ENCODE data around the gene ITGBL1.

ITGBL1 gene

GRCh38 chr13:101452519-101453485 is at the start of gene ITGBL1:
ITGBL1 (plus strand) TSS chr13:101452675; CDS start chr13:101452834, 159 bp downstream.
- DNase-seq = no peak

GRCh38 chr13:101406791-101407190 is 45.7 kb upstream of the ITGBL1 start:
- DNase-seq = no peak

GRCh38 chr13:101408154-101408553 is 44.3 kb upstream of the ITGBL1 start:
- DNase-seq = no peak

GRCh38 chr13:101408992-101409656 is 43.4 kb upstream of the ITGBL1 start:
- DNase-seq = no peak

GRCh38 chr13:101412076-101412475 is 40.4 kb upstream of the ITGBL1 start:
- no peak for DNase-seq

- DNase-seq = no peak
These were observed 36.9 kb upstream of the ITGBL1 start for GRCh38 chr13:101415358-101416174.

- DNase-seq = no peak
These were observed 36.1 kb upstream of the ITGBL1 start, which contains the start of gene NALCN for GRCh38 chr13:101416181-101417042. NALCN (minus strand) TSS chr13:101416508; CDS start chr13:101399126, 17,382 bp downstream.

- no peak for DNase-seq
These were observed 35.5 kb upstream of the ITGBL1 start for GRCh38 chr13:101417043-101417406.

- DNase-seq = no peak
These were observed 35.0 kb upstream of the ITGBL1 start for GRCh38 chr13:101417501-101417900.

- DNase-seq = no peak
These were observed 28.6 kb upstream of the ITGBL1 start for GRCh38 chr13:101423872-101424271.

- DNase-seq = no peak
These were observed 27.9 kb upstream of the ITGBL1 start for GRCh38 chr13:101424381-101425155.

- DNase-seq = no peak
These were observed 27.4 kb upstream of the ITGBL1 start for GRCh38 chr13:101425156-101425471.

GRCh38 chr13:101425623-101426022 is 26.9 kb upstream of the ITGBL1 start:
- DNase-seq = no peak

- no peak for DNase-seq
These were observed 22.7 kb upstream of the ITGBL1 start for GRCh38 chr13:101429733-101430132.

- no peak for DNase-seq
These were observed 18.6 kb upstream of the ITGBL1 start for GRCh38 chr13:101433895-101434294.

- DNase-seq = no peak
These were observed 18.0 kb upstream of the ITGBL1 start for GRCh38 chr13:101434486-101434885.

- DNase-seq = no peak
These were observed 4.6 kb upstream of the ITGBL1 start for GRCh38 chr13:101447852-101448251.

- no peak for DNase-seq
These were observed 2.4 kb upstream of the ITGBL1 start for GRCh38 chr13:101449790-101450748.

GRCh38 chr13:101450749-101451130 is 1.7 kb upstream of the ITGBL1 start:
- no peak for DNase-seq

GRCh38 chr13:101451641-101452040 is 834 bp upstream of the ITGBL1 start:
- no peak for DNase-seq
